NCI-H146 (cell line): Measurements from ENCODE around the gene TTC7B.

Experiments
- DNase-seq: peaks from one replicate; lab custom pipeline; 2025; lab: John Stamatoyannopoulos, UW

The TTC7B gene

DNA sequence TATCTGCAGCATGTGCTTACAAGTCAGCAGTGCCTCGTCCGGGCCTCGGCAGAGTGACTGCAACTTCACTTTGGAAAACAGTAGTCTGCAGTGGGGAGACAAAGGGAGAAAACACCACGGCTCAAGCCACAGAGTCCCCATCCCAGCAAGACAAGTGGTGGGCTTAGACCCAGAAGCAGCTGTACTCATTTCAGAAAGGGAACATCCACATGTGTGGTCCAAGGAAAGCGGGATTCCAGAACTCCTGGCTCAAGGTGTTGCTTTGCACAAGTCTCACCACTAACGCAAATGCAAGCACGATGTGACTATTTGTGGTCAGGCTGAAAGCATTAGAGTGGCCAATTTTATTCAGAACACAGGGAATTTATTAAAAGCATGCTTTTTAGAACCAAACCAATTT, 198.3 kb downstream of the TTC7B start:
- DNase-seq, result no peak

DNA sequence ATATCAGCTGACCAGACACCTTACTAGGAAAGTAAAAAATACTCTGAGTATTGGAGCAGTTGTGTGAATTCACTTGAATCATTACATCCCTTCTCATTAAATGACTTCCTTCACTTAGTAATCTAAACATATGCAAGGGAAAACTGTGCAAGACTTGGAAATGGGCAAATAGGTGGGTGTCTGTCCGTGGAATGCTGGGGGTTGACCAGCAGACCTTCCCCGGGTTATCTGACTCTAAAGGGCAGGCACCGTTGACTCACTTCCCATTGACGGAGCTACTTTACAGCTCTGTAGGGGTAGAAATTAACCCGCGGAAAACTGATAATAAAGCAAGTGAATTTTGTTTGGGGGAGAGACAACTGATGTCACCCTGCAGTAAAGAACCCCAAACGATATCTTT, 199.3 kb downstream of the TTC7B start:
- DNase-seq, result no peak

DNA sequence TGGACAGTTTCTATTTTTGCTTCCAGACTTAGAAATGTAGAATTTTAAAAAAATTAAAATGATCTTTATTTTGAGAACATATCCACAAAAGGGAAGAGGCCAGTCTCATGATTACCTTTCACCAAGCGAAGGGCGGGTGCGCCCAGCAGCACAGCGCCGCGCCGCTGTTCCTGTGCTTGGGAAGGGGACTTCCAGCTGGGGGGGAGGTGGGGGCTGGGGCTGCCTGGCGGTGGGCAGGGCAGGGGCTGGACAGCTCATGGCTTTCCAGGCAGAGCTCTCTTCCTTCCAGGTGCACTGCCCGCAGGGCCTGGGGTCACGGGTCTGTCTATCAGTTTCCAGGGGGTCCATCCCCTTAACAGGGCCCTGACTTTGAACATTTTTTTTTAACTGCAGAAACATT, 199.9 kb downstream of the TTC7B start:
- DNase-seq, result no peak

DNA sequence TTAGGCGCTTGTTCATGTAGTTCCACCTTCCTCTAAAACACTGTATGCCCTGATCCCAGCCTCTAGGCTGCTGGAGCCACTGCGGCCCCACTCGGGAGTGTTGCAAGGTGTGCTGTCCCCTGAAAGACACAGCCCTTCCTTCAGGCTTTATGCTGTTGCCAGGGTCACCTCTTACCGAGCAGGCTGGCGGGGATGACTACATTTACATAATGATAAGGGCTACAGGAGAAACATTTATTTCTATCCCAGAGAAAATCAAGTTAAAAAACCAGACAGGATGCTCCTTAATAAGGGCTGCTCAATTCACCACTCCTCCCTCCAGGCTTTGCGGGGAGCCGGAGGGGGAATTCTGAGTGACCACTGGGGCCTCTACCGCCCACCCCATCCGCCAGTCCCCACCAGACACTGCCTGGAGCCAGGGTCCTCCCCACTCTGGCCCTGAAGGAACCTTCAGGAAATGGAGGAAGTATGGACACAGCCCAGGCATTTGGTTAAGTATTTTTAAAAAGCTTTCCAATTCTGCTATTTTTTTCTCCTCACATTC, 200.6 kb downstream of the TTC7B start:
- no peak for DNase-seq

DNA sequence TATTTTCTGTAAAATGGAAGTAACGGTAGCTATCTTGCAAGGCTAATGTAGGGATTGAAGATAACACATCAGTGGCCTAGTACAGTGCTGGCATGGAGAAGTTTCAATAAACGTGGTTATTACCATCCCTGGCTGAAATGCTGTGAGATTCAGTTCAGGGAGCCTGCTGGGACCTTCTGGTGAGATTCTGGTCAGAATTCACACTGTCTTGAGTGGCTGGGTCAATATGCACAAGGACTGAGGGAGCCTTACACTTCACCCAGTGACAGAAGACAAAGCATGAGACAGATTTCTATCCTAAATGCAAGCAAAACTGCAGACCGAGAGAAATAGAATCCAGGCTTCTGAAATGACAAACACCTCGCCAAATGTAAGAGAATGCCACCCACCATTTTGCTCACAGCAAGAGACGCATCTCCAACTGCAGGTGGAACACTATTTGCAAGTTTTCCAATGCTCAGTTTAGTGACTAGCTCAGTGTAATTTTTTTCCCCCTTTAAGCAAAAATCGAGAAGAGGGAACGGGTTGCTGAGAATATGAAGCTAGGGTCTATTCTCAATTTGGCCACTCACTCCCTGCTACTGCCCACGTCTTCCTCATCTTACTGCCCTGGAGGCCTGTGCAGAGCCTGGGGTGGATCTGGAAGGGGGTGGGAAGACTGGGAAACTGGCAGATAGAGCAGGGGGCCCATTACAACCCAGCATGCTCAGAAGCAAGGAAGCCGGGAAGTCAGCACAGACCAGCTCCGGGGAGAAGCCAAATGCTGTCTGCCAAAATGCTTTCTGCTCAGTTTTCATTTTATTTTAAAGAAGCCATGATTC, 201.3 kb downstream of the TTC7B start:
- no peak for DNase-seq

DNA sequence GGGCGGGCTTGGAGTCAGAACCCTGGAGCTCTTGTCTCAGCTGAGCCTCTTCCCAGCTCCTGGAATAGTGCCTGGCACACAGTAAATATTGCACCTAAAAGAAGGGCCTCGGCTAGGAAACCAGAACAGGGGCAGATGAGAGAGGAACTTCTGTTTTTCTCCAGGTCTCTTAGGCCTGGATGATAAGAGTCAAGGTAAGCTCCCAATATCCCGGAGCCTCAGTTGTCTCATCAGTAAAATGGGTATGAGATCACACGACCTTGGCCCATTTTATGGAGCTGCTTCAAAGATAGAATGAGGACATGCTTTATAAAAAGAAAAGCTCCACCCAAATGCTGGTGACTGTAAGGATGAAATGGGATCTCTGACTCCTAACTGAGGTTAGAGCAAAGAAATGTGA, 202.2 kb downstream of the TTC7B start:
- DNase-seq, result no peak

DNA sequence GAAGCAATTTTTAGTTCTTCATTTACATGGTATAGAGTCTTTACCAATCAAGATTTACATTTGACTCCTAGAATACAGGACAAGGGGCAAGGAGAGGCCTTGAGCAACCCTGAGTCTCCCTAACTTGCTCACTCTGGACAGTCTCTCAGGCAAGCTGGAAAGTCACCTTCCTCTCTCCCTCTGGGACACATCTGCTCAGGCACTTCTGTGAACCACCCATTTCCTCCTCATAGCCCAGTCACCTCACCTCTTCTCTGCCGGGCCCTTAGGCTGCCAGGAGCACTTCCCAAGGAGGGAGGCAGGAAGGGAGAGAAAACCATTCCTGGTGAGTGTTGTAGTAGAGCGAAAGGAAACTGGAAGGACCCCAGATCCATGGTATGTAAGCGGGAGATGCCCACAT, 202.8 kb downstream of the TTC7B start:
- DNase-seq, result no peak

DNA sequence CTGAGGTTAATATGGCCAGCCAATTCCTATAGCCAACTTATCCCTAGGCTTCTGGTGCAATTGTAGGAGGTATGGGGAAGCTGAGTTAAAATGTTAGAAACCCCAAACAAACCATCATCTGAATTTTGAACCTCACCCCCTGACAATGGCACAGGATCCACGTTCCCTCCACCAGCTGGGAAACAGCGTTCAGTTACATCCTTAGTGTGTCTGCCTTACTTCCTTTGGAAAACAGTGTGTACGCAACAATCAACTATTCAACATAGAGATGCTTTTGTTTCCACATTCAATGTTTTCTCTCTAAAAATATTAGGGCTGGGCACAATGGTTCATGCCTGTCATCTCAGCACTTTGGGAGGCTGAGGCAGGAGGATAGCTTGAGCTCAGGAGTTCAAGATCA, 203.4 kb downstream of the TTC7B start:
- no peak for DNase-seq

DNA sequence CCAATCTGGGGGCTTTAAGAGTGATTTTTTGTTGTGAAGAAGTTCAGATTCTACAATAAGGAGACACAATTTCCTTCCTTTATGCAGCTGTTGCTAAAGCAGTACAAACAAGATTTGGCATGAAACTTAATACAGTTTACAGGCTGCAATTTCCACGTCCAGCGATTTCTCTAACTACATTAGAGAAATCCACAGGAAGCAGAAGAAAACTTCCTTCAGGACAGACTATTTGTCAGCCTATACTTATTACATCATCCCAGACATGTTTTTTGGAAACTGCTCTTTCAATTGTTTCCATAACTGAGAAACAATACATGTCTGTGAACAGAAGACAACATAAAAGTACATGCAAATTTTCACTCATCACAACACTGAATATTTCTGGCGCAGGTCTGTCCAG, 204.3 kb downstream of the TTC7B start:
- DNase-seq, result no peak

DNA sequence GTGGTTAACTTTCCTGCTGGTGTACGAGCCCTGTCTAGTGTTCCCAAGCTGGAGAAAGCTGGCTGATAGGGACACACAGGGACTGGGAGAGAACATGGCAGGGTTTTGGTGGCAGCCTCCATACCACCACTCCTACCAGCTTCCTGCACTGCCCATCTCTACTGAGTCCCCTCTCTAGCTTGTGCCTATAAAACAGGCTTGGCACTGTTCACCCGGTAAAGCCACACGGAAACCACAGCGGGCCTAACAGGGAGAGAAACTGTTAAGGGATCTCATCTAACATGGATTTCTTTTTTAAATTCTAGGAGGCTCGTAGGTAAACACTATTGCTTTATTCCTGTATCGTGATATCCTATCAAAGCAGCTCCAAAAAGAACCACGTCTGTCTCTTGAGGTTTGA, 204.7 kb downstream of the TTC7B start:
- no peak for DNase-seq

DNA sequence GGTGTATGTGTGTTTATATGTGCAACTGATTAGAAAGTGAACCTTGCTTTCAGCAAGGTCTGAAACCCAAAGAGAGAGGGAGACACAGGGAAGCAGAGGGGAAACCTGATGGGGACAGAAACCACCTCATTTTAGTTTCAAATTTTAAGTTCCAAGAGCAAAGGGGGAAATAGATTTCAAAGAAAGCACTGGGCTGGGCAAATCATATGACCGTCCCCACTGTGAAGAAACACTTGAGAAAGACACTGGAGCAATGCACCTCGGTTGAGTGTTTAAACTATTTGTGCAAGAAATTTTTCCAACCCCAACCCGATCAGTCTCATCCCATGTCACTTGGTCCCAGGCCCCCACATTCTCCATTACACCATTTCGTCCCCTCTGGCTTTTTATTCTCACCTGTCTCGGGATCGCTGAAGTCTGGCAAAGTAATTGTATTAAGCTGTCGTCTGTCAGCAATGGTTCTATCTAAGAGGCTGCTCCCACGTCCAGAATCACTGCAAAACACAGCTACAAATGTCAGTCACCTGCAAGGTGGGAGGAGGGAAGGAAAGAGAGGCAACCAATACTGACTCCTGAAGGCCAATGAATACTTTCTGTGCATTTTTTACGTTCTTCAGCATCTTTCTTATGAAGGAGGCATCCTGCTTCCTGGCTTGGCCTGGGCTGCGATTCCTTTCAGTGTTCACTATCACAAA, 205.7 kb downstream of the TTC7B start:
- no peak for DNase-seq

DNA sequence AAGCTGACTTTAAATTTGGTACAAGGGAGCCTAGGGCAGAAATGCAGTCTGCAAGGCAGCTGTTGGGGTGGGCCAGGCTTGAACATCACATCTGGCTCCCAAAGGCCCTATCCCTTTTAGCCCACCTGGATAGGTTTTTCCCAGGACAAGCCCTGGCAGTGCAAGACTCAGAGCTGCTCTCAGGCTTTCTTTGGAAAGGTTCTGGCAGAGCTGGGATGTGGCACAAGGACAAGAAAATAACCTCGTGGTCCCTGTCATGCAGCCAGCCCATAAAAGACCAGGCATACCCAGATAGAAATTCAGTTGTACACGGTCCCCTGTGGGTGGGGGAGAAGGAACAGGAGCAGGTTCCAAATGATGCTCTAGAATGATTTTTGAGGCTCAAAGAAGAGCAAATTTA, 206.9 kb downstream of the TTC7B start:
- no peak for DNase-seq

DNA sequence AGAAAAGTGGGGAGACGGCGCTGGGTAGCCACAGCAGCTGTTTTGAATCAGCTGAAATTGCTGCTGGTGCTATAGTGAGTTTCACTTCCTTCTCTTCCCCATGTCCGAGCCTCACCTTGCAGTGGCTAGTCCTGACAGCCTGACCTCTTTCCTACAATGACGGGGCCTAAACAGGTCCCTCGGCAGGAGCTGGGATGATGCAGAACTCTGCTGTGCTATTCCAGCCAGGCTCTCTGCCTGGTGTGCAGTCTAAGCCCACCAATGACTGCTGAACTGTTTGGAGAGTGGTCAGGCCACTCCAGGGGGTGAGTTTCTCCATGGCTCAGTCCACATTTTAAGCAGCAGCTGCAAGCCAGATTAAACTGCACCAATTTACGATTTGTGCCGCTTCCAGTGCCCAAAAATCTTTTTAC, 207.3 kb downstream of the TTC7B start:
- no peak for DNase-seq

DNA sequence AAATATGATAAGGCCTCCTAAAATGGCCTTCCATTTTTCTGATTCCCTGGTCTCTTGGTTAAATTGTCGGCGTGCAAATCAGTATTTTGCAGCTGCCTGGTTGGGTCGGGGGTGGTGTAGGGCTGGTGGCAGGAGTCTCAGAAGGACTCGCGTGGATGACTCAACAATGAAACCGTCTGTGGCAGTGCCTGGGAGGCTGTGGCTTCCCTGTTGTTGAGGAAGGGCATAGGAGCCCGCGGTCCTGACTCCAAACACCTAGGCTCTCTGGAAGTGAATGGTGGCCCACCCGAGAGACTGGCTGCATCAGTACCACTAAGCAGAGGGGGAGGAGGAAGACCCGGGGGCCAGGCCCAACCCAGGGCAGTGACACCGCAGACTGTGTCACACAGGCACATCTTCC, 207.9 kb downstream of the TTC7B start:
- DNase-seq, result no peak

DNA sequence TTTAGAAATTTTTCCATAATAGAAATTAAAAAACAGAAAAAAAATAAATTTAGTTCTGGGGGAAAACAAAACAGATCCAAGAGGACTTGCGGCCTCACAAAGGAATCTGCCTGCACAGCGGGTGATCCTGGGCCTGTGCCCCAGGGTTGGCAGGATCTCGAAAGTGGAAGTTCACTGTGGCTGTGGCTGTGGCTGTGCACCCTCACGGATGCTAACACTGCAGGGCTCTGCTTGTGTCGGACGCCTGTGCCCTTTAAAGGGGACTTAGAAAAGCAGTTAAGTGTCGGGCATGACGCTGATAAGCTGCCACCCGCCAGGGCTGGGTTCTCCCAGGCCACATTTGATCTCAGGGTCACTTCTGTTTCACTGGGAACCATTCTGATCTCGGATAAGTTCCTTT, 209.1 kb downstream of the TTC7B start:
- no peak for DNase-seq

DNA sequence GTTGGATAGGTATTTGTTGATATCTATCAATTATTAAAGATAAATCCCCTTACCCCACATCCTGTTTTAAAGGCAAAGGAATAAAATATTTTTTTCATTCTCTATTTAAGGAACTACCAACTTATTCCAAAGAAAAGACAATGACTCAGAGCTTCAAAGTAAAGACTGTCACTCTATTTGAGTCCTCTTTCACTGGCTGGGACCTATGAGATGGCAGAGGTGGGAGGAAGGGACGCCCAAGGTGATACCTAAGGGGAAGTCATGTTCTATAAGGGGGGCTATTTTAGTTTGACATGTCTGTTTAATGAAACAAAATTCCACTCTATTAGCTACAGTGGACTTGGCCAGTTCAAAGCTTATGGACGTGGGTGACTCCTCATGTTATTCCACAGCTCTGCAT, 209.8 kb downstream of the TTC7B start:
- no peak for DNase-seq

DNA sequence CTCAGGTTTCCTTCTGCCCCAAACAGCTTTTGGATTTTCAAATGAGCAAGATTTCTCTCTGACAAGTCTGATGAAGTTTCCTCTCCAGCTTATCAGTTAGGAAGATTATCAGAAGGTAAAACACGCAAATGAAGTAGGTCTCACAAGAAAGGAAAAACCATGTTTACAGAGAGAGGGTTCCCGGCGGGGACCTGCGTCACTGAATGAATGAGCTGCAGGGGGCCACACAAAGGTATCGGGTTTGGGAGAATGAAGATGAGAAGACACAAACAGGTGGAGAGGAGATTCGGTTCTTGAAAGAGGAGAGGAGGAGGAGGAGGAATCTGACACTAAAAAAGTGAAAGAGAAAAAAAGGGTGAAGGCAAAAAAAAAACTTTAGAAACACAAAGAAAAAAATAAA, 210.8 kb downstream of the TTC7B start:
- DNase-seq, result peak; percentile 51

DNA sequence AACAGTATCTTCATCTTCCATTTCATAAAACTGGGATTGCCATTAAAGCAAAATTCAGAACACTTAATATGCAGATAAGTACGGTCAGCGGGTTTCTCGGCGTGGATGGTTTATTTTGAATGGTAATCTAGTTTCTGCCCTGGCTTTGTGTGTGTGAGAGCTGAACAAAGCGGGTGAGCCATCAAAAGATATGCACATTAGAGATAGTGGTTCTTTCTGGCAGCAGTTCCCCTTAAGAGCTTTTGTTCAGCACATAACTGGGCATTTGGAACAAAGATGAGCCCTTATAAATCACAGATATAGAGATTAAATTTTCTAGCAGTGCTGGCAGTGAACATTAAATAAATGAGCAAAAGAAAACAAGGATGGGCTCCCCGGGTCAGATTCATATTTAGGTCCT, 211.9 kb downstream of the TTC7B start:
- no peak for DNase-seq

DNA sequence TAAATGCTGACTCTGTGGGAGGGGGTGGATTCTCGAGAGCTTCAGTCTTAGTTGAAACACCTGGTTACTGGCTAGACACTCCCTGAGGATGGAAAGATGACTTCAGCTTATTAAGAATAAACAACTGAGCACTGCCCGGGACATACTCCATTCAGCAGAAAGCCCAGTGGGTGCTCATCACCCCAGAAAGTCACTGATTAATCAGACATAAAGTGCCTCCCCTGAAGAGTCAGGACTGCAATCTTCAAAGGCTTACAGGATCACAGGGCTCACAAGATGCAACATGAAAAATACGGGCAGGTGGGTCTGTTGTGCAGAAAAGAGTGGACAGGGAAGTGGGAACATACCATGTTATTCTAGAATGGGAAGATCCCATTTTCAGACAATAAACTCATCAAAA, 212.4 kb downstream of the TTC7B start:
- DNase-seq, result no peak

DNA sequence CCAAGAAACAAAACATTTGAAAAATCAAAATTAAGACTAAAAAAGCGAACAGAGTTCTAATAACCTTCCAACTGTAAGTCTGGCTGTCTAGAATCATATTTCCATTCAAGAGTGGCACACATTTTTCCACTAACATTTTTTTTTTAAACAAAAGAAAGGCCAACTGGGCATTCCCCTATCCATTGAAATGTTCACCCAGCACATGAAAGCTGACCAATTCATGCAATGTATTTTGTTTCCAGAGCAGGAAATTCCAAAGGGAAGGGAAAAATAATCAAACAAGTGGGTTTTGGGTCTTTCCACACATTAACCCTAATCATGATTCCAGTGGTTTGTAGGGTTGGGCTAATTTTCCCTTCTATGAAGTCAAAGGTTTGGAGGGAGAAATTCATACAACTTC, 212.9 kb downstream of the TTC7B start:
- no peak for DNase-seq

DNA sequence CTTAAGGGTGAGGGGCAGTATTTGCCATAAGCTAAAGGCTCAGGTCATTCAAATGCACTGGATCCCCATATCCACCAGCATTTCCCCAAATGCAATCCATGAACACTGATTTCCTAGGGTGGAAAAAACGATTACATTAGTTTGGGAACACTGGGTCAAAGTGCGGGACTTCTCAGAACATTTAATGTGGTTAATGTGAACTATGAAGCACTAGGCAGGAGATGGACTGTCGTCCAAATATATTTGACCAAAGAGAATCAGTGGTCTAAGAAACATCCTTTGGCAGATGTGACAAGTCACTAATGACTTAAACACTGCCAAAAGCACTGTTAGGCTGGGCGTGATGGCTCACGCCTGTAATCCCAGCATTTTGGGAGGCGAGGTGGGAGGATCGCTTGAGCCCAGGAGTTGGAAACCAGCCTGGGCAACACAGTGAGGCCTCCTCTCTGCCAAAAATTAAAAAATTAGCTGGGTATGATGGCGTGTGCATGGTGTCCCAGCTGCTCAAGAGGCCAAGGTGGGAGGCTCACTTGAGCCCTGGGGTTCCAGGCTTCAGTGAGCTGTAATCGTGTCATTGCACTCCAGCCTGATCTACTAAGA, 214.0 kb downstream of the TTC7B start:
- DNase-seq, result no peak

DNA sequence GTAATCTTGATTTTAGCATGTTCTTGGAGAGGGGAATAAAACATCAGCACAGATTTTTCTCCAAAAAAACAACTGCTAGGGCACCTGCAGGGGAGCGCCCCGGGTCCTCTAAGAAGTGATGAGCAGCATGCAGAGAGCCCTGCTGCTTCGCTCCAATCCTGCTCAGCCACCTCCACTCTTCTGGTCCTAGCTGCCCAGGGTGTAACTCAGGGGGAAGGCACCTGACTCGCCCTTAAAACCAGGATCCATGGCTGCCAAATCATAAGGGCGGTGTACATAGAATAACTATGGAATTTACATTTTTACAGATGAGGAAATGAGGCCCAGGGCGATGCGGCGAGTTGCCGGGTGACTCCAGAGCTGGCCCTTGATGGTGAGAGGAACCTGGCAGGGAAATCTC, 214.7 kb downstream of the TTC7B start:
- DNase-seq, result no peak

DNA sequence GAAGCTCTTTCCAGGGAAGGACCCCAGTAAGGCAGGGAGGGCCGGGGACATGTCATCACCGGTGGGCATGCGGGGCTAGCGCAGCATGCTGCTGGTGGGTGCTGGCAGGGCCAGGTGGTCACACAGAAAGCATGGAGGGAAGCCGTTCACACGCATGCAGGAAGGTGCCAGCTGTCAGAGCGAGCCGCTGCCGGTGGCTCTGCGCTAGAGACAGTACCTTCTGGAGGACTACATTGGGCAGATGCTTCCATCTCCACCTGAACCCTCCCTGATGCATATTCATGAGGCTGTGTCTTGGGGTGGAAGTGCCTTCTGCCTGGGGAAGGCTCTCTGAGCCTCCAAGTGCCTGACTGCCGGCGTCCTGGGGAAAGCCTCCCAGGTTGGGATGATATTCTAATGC, 215.6 kb downstream of the TTC7B start:
- DNase-seq, result no peak
